ENCODE data around the gene E2F3. TPM values are rescaled to one million over a fixed set of nuclear protein-coding genes. Genes with fewer than 3 reads are reported as not detected.
A peak's percentile ranks its signal among the peaks of the same experiment; 100 is the strongest.

Gene E2F3
- total RNA-seq, 1 experiment from 2014 or later, result 30.2 TPM

DNA sequence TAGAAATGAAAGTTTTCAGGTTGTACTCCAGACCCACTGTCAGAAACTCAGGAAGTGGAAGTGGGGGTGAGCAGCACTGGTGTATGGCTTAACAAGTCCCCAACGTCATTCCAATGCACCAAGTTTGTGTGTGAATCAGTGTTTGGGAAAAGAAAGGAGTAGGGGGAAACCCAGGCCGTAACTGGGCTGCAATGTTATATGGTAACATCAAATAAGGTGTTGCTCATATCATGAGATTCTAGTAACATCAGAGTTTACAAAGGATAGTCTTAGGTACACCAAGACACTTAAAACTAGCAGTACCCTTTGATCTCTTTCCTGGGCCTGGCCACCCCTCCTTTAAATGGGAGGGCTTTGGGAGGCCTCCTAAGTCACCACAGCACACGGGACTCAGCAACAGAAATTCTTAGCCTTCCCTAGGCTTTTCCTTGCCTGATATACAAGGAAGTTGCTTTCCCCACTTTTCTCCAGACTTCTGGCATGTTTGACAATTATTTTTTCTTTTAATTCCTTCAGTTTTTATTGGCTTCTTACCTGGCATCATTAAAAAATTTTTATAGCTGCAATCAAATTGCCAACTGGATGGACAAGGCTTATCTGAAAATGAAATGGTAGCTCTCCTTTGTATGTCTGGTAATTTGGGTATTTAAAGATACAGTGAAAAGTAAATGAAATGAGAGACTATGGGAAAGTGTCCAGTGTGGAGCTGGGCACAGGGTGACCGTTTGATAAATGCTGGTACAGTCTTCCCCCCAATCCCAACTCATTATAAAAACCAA, 15.1 kb downstream of the E2F3 start:
- H3K4me1 Mint-ChIP-seq, result peaks cover 54% of the 10 kb centered on the region
- no peaks in the 10 kb centered on the region for H3K27me3 Mint-ChIP-seq (ENCODE audit: low read depth)
- H3K4me3 Mint-ChIP-seq, result no peak overlapping the region
- H3K36me3 Mint-ChIP-seq, result peaks cover 13% of the 10 kb centered on the region
- no peak for DNase-seq (ENCODE audit: low spot score)
- CTCF ChIA-PET, result interaction anchor here (1.4 to 1.9 kb wide), 2 partner anchors 12 to 111 kb away, joined by 3 to 8 read pairs; no protein-coding TSS in a partner anchor
- ATAC-seq, result peak; percentile 14; the same call in 1 of the 2 replicates
- H3K9me3 Mint-ChIP-seq, result peaks cover 10% of the 10 kb centered on the region
- TF ChIP-seq SP1 (CRISPR knock-in tag; conservative IDR thresholded peaks at IDR 0.05), result no peak
- TF ChIP-seq ETV6 (CRISPR knock-in tag; IDR thresholded peaks at IDR 0.05), result no peak
- TF ChIP-seq, protein P1, sequence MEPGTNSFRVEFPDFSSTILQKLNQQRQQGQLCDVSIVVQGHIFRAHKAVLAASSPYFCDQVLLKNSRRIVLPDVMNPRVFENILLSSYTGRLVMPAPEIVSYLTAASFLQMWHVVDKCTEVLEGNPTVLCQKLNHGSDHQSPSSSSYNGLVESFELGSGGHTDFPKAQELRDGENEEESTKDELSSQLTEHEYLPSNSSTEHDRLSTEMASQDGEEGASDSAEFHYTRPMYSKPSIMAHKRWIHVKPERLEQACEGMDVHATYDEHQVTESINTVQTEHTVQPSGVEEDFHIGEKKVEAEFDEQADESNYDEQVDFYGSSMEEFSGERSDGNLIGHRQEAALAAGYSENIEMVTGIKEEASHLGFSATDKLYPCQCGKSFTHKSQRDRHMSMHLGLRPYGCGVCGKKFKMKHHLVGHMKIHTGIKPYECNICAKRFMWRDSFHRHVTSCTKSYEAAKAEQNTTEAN (CRISPR knock-in tag; IDR thresholded peaks at IDR 0.05), result no peak
- TF ChIP-seq, protein P2, sequence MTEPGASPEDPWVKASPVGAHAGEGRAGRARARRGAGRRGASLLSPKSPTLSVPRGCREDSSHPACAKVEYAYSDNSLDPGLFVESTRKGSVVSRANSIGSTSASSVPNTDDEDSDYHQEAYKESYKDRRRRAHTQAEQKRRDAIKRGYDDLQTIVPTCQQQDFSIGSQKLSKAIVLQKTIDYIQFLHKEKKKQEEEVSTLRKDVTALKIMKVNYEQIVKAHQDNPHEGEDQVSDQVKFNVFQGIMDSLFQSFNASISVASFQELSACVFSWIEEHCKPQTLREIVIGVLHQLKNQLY (CRISPR knock-in tag; IDR thresholded peaks at IDR 0.05), result no peak
- no peak for TF ChIP-seq TEAD1 (CRISPR knock-in tag; IDR thresholded peaks at IDR 0.05)
- TF ChIP-seq ZNF138 (CRISPR knock-in tag; conservative IDR thresholded peaks at IDR 0.05), result no peak
- no peak for TF ChIP-seq JAZF1 (CRISPR knock-in tag; IDR thresholded peaks at IDR 0.05)
- TF ChIP-seq, protein P3, sequence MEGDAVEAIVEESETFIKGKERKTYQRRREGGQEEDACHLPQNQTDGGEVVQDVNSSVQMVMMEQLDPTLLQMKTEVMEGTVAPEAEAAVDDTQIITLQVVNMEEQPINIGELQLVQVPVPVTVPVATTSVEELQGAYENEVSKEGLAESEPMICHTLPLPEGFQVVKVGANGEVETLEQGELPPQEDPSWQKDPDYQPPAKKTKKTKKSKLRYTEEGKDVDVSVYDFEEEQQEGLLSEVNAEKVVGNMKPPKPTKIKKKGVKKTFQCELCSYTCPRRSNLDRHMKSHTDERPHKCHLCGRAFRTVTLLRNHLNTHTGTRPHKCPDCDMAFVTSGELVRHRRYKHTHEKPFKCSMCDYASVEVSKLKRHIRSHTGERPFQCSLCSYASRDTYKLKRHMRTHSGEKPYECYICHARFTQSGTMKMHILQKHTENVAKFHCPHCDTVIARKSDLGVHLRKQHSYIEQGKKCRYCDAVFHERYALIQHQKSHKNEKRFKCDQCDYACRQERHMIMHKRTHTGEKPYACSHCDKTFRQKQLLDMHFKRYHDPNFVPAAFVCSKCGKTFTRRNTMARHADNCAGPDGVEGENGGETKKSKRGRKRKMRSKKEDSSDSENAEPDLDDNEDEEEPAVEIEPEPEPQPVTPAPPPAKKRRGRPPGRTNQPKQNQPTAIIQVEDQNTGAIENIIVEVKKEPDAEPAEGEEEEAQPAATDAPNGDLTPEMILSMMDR (IDR thresholded peaks at IDR 0.05), result no peak
- TF ChIP-seq, protein P4, sequence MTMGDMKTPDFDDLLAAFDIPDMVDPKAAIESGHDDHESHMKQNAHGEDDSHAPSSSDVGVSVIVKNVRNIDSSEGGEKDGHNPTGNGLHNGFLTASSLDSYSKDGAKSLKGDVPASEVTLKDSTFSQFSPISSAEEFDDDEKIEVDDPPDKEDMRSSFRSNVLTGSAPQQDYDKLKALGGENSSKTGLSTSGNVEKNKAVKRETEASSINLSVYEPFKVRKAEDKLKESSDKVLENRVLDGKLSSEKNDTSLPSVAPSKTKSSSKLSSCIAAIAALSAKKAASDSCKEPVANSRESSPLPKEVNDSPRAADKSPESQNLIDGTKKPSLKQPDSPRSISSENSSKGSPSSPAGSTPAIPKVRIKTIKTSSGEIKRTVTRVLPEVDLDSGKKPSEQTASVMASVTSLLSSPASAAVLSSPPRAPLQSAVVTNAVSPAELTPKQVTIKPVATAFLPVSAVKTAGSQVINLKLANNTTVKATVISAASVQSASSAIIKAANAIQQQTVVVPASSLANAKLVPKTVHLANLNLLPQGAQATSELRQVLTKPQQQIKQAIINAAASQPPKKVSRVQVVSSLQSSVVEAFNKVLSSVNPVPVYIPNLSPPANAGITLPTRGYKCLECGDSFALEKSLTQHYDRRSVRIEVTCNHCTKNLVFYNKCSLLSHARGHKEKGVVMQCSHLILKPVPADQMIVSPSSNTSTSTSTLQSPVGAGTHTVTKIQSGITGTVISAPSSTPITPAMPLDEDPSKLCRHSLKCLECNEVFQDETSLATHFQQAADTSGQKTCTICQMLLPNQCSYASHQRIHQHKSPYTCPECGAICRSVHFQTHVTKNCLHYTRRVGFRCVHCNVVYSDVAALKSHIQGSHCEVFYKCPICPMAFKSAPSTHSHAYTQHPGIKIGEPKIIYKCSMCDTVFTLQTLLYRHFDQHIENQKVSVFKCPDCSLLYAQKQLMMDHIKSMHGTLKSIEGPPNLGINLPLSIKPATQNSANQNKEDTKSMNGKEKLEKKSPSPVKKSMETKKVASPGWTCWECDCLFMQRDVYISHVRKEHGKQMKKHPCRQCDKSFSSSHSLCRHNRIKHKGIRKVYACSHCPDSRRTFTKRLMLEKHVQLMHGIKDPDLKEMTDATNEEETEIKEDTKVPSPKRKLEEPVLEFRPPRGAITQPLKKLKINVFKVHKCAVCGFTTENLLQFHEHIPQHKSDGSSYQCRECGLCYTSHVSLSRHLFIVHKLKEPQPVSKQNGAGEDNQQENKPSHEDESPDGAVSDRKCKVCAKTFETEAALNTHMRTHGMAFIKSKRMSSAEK (CRISPR knock-in tag; IDR thresholded peaks at IDR 0.05; ENCODE audit: borderline replicate concordance), result no peak
- no peak for TF ChIP-seq NR1H2 (CRISPR knock-in tag; IDR thresholded peaks at IDR 0.05)
- no peak for TF ChIP-seq NR3C1 (CRISPR knock-in tag; conservative IDR thresholded peaks at IDR 0.05; ENCODE audit: low read depth)
- TF ChIP-seq, protein P5, sequence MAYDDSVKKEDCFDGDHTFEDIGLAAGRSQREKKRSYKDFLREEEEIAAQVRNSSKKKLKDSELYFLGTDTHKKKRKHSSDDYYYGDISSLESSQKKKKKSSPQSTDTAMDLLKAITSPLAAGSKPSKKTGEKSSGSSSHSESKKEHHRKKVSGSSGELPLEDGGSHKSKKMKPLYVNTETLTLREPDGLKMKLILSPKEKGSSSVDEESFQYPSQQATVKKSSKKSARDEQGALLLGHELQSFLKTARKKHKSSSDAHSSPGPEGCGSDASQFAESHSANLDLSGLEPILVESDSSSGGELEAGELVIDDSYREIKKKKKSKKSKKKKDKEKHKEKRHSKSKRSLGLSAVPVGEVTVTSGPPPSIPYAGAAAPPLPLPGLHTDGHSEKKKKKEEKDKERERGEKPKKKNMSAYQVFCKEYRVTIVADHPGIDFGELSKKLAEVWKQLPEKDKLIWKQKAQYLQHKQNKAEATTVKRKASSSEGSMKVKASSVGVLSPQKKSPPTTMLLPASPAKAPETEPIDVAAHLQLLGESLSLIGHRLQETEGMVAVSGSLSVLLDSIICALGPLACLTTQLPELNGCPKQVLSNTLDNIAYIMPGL (CRISPR knock-in tag; IDR thresholded peaks at IDR 0.05), result no peak
- no peak for TF ChIP-seq ATF1 (CRISPR knock-in tag; IDR thresholded peaks at IDR 0.05)
- H3K27ac Mint-ChIP-seq, result 0 out of 2 replicates have a peak overlapping the region, but pooled peaks have one; percentile 22
- POLR2A ChIA-PET, result interaction anchor here (0.6 kb wide), 1 partner anchor 13 kb away, joined by 3 read pairs; no protein-coding TSS in a partner anchor

DNA sequence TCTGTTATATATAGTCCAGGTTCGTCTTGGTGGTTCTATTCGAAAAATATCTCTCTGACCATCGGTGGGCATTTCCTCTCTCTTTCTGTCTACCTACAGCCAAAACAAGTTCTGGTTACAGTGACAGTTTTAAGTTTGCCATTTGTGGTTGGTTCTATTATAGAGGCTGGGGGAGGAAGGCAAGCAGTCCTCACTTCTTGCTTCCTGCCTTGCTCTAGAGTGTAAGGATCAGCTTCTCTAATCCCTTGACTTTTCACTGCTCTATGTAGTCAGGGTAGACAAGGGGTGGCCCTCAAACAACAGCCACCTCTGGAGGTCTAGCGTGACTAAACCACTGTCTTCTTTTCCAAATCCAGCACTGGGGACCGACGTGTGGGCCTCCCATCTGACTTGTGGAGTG, 16.1 kb downstream of the E2F3 start:
- CTCF ChIA-PET, result interaction anchor here (1.4 to 1.9 kb wide), 2 partner anchors 13 to 110 kb away, joined by 3 to 8 read pairs; no protein-coding TSS in a partner anchor
- ATAC-seq, result peak; percentile 42

More for the DNA sequence above, 16.1 kb downstream of the E2F3 start:
- Mint-ChIP-seq H3K36me3 (peaks cover 18% of the 10 kb centered on the region), H3K4me3 (no peak overlapping the region), H3K4me1 (peaks cover 46% of the 10 kb centered on the region), H3K27ac (no peak overlapping the region; the same call in 1 of the 2 replicates), H3K27me3 (ENCODE audit: low read depth) (no peaks in the 10 kb centered on the region), H3K9me3 (peaks cover 12% of the 10 kb centered on the region)
- no peak for TF ChIP-seq IRF2 (CRISPR knock-in tag; IDR thresholded peaks at IDR 0.05; ENCODE audit: borderline replicate concordance, low read depth)
- no peak for TF ChIP-seq JAZF1 (CRISPR knock-in tag; IDR thresholded peaks at IDR 0.05)
- POLR2A ChIA-PET, result no interaction called here
- DNase-seq (ENCODE audit: low spot score), result no peak

Data from WTC11 (cell line).